HG02840 (cell line): Measurements from ENCODE around the gene PRTN3.
"Not testable (repeated sequence)": the region's sequence is repeated elsewhere in the genome, so short reads cannot be mapped to it uniquely, and the experiment has no call there.

Experiments
- ATAC-seq: cut with Tn5 transposase; IDR thresholded peaks from one replicate; pipeline ENCODE4 v1.9.1; 2021; ENCODE audit warnings: mild to moderate bottlenecking, moderate library complexity, moderate number of reproducible peaks; ENCODE audit not compliant: unreplicated experiment, low FRiP score

The PRTN3 gene

DNA sequence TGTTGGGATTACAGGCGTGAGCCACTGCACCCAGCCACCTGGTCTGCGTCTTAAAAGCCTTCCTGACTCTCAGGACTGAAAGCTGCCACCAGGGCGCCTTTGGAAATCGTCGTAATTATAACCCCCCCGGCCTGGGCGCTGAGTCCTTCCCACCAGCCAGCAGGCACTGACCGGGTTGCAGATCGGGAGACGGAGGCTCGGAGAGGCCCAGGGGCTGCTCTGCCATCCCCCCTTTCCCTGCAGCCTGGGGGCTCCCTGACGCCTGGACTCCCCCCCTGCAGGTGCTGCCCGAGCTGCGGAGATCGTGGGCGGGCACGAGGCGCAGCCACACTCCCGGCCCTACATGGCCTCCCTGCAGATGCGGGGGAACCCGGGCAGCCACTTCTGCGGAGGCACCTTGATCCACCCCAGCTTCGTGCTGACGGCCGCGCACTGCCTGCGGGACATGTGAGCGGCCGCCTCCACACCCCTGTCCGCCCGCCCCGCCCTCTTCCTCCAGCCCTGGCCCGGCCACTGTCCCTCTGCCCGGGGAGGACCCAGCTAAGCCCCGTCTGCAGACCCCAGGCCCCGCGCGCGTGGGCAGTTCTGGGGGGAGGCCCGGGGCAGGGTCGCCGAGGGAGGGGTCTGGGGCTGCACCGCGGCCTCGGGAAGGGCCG lies 2.5 kb downstream of the PRTN3 start:
- no peak for ATAC-seq

GRCh38 chr19:843836-844545 lies 3.2 kb downstream of the PRTN3 start:
- no peak for ATAC-seq

GRCh38 chr19:844546-844971 lies 3.8 kb downstream of the PRTN3 start:
- no peak for ATAC-seq

GRCh38 chr19:845707-846521 lies 5.1 kb downstream of the PRTN3 start:
- ATAC-seq, result no peak

- ATAC-seq, result no peak
Observed at GRCh38 chr19:848386-848921, 7.7 kb downstream of the PRTN3 start.

DNA sequence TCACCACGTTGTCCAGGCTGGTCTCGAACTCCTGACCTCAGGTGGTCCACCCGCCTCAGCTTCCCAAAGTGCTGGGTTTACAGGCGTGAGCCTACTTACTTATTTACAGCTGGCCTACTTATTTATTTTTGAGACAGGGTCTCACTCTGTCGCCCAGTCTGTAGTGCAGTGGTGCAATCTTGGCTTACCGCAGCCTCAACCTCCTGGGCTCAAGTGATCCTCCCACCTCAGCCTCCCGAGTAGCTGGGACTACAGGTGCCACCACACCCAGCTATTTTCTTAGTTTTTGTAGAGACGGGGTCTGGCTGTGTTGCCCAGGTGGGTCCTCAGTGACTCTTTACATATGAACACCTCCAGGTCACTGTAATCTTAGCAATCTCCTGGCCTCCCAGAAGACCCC lies 8.4 kb downstream of the PRTN3 start:
- not testable (repeated sequence) for ATAC-seq

DNA sequence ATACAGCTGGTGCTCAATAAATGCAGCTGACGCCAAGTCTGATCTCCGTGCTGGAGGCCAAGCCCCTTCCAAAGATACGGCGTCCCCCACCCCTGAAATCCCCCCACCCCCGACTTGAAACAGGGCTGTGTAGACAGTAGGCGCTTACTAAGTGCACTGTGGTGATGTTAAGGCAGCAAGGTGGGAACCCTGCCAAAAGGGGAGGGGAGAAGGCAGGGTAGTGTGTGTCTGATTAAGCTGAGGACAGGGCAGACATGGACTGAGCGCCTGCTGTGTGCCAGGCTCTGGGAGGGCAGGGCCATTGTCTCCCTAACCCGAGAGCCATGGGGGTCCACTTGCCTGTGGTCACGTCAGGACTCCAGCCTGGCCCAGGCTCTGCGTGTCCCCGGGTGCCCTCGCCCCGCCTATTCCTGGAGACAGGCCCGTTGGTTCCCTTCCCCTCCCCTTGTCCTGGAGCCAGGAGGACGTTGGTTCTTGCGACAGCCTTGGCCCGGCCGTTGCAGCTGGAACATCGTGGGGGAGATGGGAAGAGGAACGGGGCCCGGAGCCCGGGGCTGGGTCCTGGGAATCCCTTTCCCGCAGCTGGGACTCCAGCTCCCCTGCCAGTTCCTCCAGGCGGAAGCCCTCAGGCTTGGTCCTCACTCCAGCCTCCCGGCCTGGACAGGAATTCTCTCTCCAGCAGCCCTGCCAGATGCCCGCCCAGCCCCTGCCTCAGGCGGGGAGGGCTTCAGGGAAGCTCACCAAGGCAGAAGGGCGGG lies 9.6 kb downstream of the PRTN3 start:
- ATAC-seq, result no peak

DNA sequence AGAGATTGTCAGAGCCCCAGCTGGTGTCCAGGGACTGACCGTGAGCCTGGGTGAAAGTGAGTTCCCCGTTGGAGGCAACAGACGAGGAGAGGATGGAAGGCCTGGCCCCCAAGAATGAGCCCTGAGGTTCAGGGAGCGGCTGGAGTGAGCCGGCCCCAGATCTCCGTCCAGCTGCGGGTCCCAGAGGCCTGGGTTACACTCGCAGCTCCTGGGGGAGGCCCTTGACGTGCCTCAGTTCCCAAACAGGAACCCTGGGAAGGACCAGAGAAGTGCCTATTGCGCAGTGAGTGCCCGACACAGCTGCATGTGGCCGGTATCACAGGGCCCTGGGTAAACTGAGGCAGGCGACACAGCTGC lies 10.2 kb downstream of the PRTN3 start:
- no peak for ATAC-seq

DNA sequence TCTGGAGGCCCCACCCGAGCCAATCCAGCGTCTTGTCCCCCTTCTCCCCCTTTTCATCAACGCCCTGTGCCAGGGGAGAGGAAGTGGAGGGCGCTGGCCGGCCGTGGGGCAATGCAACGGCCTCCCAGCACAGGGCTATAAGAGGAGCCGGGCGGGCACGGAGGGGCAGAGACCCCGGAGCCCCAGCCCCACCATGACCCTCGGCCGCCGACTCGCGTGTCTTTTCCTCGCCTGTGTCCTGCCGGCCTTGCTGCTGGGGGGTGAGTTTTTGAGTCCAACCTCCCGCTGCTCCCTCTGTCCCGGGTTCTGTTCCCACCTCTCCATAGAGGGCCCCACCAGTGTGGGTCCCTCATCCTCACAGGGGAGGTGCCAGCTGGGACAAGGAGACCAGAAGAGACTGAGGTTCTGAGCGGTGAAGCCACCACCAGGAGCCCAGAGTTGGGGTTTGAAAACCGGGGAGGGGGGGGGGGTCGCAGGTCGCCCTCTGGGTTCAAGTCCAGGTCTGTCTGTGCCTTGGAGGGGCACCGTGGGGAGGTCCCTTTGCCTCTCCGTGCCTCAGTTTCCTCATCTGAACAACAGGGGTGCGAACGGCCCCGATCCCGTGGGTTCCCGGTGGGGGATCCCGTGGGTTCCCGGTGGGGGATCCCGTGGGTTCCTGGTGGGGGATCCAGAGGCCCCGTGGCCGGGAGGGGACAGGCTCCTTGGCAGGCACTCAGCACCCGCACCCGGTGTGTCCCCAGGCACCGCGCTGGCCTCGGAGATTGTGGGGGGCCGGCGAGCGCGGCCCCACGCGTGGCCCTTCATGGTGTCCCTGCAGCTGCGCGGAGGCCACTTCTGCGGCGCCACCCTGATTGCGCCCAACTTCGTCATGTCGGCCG lies 11.6 kb downstream of the PRTN3 start, which contains the start of gene ELANE:
ELANE (plus strand) TSS at position 168 of the 878 bp plus-strand sequence; CDS start at position 194, 26 bp downstream.
- ATAC-seq, result no peak

GRCh38 chr19:853014-853585 lies 12.3 kb downstream of the PRTN3 start:
- no peak for ATAC-seq

DNA sequence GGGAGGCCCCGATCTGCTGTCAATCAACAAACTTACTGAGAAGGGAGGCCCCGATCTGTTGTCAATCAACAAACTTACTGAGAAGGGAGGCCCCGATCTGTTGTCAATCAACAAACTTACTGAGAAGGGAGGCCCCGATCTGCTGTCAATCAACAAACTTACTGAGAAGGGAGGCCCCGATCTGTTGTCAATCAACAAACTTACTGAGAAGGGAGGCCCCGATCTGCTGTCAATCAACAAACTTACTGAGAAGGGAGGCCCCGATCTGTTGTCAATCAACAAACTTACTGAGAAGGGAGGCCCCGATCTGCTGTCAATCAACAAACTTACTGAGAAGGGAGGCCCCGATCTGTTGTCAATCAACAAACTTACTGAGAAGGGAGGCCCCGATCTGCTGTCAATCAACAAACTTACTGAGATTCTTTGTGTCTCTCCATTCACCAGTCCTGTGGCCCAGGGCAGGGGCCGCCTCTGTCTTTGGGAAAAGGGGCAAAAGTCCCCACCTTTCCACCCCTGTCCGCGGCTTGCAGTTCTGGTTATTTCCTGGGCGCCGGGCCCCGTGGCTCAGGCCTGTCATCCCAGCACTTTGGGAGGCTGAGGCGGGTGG lies 12.9 kb downstream of the PRTN3 start:
- ATAC-seq, result not testable (repeated sequence)

- ATAC-seq, result no peak
Observed at GRCh38 chr19:854549-854948, 13.8 kb downstream of the PRTN3 start.

DNA sequence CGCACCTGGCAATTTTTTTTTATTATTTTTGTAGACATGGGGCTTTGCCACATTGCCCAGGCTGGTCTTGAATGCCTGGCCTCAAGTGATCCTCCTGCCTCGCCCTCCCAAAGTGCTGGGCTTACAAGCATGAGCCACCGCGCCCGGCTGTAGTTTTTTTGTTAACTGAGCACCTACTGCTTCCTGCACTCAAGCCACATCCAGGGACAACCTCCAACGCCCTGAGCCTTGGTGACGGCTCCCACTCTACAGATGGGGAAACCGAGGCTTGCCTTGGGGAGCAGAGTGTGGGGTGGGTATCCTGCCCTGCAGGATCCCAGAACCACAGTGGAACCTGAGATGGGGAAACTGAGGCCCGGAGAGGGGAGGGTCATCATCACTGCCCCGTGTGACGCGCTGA lies 14.3 kb downstream of the PRTN3 start:
- ATAC-seq, result no peak

- no peak for ATAC-seq
Observed at GRCh38 chr19:855566-856120, 14.8 kb downstream of the PRTN3 start.

DNA sequence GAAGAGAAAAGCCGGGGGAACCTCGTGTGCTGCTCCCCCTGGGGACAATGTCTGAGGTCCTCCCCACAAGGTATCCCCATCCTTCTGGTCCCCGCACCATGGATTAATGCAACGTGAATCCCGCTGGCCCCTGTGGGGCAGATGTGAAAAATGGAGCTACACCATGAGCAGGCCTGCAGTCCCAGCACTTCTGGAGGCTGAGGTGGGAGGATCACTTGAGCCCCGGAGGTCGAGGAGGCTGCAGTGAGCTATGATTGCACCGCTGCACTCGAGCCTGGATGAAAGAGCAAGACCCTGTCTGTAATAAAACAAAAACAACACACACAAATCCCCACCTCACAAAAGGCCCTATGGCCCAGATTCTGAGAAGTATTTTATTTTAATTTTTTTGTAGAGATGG lies 17.5 kb downstream of the PRTN3 start:
- no peak for ATAC-seq

GRCh38 chr19:858868-859843 lies 18.4 kb downstream of the PRTN3 start, which contains the start of gene CFD:
CFD (plus strand) TSS chr19:859664; CDS start chr19:859690, 26 bp downstream.
- ATAC-seq, result no peak

DNA sequence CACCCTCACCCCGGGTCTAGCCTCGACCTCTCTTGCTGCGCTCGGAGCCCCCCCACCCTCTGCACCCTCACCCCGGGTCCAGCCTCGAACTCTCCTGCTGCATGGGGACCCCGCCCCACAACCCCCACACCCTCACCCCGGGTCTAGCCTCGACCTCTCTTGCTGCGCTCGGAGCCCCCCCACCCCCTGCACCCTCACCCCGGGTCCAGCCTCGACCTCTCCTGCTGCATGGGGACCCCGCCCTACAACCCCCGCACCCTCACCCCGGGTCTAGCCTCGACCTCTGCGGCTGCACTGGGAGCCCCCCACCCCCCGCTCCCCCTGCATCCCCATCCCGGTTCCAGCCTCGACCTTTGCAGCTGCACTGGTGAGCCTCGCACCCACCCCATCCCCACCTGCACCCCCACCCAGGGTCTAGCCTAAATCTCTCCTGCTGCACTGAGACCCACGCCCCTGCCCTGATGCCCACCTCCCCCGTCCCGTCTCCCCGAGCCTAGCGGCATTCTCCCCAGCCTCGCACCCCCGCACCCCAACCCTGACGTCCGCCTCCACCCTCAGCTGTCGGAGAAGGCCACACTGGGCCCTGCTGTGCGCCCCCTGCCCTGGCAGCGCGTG lies 20.4 kb downstream of the PRTN3 start:
- ATAC-seq, result no peak
